ENCODE data around the gene TUBD1. TPM values are rescaled to one million over a fixed set of nuclear protein-coding genes. Genes with fewer than 3 reads are reported as not detected.

TUBD1 gene
- total and polyA plus RNA-seq, 2 of the 13 experiments (the other 11 are each of a cell fraction or from before 2014, with no cell fraction given), result 18.2 to 25.9 TPM

DNA sequence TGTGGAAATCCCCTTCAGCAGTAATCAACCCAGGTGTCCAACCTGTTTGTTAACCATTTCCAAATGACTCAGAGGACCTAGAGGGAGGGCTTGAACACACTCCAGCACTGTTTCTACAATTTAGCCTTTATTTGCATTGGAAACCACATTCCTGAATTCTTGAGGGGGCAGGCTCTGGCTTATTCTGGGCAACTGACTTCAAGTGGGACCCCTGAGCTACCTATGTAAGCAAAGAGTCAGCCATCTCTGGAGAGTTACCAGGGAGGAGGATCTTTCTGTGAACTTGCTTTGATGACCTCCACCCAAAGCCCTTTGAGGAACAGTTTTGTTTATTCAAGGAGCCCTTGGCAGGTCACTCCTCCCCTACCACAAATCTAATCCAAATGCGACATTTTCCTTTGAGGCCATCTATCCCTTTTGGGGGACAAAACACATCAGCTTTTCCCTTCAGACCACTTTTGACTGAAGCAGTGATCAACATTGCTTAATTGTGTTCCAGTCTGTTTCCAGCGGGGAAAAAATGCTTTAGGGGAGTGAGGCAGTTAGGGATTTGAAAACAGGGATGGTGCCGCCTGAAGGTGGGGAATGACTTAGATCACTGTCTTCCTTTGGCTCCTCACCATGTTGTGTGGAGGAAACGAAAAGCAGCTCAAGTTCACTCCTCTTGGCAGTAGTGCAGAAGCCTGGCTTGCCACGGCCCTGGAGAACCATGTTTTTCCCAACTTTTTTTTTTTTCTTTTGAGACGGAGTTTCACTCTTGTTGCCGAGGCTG lies 46.2 kb downstream of the TUBD1 start (continued):
- TF ChIP-seq GATAD1 (CRISPR knock-in tag; IDR thresholded peaks at IDR 0.05), result no peak
- TF ChIP-seq PRPF4 (IDR thresholded peaks at IDR 0.05; ENCODE audit: low read depth, low read length, poor library complexity, severe bottlenecking), result no peak
- no peak; the same call in 1 of the 2 replicates for TF ChIP-seq ETS1 (CRISPR knock-in tag; IDR thresholded peaks at IDR 0.05)
- TF ChIP-seq ZMAT3 (CRISPR knock-in tag; conservative IDR thresholded peaks at IDR 0.05), result no peak
- TF ChIP-seq ZFP90 (CRISPR knock-in tag; IDR thresholded peaks at IDR 0.05; ENCODE audit: borderline replicate concordance), result peak; percentile 93; the same call in 1 of the 2 replicates
- no peak for TF ChIP-seq NFKB2 (CRISPR knock-in tag; IDR thresholded peaks at IDR 0.05; ENCODE audit: borderline replicate concordance)
- no peak; the same call in 1 of the 2 replicates for TF ChIP-seq ZNF792 (CRISPR knock-in tag; IDR thresholded peaks at IDR 0.05)
- peak; percentile 56; the same call in 1 of the 2 replicates for TF ChIP-seq SALL1 (CRISPR knock-in tag; IDR thresholded peaks at IDR 0.05)
- TF ChIP-seq KDM2A (CRISPR knock-in tag; IDR thresholded peaks at IDR 0.05; ENCODE audit: borderline replicate concordance, low read depth), result no peak
- no peak; the same call in 1 of the 2 replicates for TF ChIP-seq ZHX2 (IDR thresholded peaks at IDR 0.05; ENCODE audit: low read depth)
- TF ChIP-seq ZHX2 (CRISPR knock-in tag; IDR thresholded peaks at IDR 0.05; ENCODE audit: borderline replicate concordance), result peak; percentile 77; the same call in 1 of the 2 replicates
- TF ChIP-seq GABPB1 (CRISPR knock-in tag; IDR thresholded peaks at IDR 0.05), result 0 out of 2 replicates have a peak, but pooled peaks have one; percentile 0
- peak; percentile 66; the same call in 1 of the 2 replicates for TF ChIP-seq CEBPB (IDR thresholded peaks at IDR 0.05; ENCODE audit: borderline replicate concordance, low read depth, low read length)
- TF ChIP-seq TAF15 (IDR thresholded peaks at IDR 0.05; ENCODE audit: low read depth, low read length, poor library complexity, severe bottlenecking), result no peak
- TF ChIP-seq GFI1 (CRISPR knock-in tag; IDR thresholded peaks at IDR 0.05; ENCODE audit: borderline replicate concordance), result peak; percentile 67
- TF ChIP-seq ZNF329 (CRISPR knock-in tag; IDR thresholded peaks at IDR 0.05; ENCODE audit: low read depth), result no peak
- TF ChIP-seq, protein P1, sequence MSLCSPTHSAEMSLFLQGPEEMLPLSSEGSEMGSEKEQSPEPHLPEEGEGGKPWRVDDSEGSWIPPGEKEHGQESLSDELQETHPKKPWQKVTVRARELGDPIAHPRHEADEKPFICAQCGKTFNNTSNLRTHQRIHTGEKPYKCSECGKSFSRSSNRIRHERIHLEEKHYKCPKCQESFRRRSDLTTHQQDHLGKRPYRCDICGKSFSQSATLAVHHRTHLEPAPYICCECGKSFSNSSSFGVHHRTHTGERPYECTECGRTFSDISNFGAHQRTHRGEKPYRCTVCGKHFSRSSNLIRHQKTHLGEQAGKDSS (CRISPR knock-in tag; IDR thresholded peaks at IDR 0.05; ENCODE audit: borderline replicate concordance, low read depth), result peak; percentile 52; the same call in 1 of the 2 replicates
- TF ChIP-seq SOX6 (IDR thresholded peaks at IDR 0.05), result no peak
- TF ChIP-seq SOX6 (CRISPR knock-in tag; IDR thresholded peaks at IDR 0.05), result peak; percentile 77
- TF ChIP-seq, protein P2, sequence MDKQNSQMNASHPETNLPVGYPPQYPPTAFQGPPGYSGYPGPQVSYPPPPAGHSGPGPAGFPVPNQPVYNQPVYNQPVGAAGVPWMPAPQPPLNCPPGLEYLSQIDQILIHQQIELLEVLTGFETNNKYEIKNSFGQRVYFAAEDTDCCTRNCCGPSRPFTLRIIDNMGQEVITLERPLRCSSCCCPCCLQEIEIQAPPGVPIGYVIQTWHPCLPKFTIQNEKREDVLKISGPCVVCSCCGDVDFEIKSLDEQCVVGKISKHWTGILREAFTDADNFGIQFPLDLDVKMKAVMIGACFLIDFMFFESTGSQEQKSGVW (CRISPR knock-in tag; IDR thresholded peaks at IDR 0.05; ENCODE audit: borderline replicate concordance), result no peak
